PC-9 (cell line): Measurements from ENCODE around the gene RPTOR.

Source experiments
- EZH2 ChIP-seq: fragments of 200-600 bp; sonication (generic); IDR thresholded peaks from 2 replicates; pipeline ENCODE4 v1.8.0; 2017; ENCODE audit warnings: antibody characterized with exemption, low read depth
- TF ChIP-seq, protein P1 (sequence below): fragments of 200-600 bp; sonication (generic); conservative IDR thresholded peaks from 2 replicates; pipeline ENCODE4 v1.6.1; 2017; ENCODE audit warnings: mixed run types, antibody characterized with exemption, mild to moderate bottlenecking, moderate library complexity

DNA sequence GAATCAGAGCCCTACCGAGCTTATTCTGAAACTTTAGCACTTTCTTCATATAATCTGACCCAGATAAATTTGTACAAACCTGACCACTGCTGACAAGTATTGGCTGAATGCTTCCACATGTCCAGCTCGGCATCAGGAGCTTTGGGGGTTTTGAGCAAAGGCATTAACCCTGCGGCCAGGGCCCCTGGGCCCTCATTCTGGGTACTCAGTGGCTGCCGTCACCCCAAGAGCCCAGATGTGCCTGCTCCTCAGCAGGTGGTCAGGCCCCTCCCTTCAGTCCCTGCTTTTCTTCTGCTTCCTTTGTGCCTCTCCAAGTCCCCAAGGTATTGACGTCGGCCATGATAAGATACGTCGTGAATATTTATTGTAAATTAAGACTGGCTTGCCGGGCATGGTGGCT, 399.7 kb downstream of the RPTOR start:
- TF ChIP-seq, protein P1, sequence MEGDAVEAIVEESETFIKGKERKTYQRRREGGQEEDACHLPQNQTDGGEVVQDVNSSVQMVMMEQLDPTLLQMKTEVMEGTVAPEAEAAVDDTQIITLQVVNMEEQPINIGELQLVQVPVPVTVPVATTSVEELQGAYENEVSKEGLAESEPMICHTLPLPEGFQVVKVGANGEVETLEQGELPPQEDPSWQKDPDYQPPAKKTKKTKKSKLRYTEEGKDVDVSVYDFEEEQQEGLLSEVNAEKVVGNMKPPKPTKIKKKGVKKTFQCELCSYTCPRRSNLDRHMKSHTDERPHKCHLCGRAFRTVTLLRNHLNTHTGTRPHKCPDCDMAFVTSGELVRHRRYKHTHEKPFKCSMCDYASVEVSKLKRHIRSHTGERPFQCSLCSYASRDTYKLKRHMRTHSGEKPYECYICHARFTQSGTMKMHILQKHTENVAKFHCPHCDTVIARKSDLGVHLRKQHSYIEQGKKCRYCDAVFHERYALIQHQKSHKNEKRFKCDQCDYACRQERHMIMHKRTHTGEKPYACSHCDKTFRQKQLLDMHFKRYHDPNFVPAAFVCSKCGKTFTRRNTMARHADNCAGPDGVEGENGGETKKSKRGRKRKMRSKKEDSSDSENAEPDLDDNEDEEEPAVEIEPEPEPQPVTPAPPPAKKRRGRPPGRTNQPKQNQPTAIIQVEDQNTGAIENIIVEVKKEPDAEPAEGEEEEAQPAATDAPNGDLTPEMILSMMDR, result no peak
- TF ChIP-seq EZH2, result no peak
